Measurements from ENCODE around the gene PRDM13.
"Not testable (repeated sequence)": the region's sequence is repeated elsewhere in the genome, so short reads cannot be mapped to it uniquely, and the experiment has no call there.

PRDM13 gene

DNA sequence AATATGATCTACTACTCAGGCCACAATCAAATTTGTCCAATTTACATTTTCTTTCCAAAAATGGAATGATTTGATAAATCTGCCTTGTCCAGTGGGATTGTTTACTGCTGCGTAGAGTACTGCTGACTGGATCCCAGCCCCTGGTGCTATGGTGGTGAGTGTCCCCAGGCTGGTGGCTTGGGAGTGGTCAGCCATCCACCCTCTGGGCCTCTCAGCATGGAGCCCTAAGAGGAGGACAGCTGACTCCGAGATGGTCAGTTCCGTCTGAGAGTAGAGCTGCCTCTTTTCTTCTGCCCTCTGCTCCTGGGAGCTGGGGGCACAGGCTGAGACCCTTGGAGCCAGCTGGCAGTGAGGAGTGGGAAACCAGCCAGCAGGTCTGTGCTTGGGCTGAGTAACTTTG lies 22.7 kb downstream of the PRDM13 start:
- no peak for DNase-seq (ENCODE audit: low read depth)

DNA sequence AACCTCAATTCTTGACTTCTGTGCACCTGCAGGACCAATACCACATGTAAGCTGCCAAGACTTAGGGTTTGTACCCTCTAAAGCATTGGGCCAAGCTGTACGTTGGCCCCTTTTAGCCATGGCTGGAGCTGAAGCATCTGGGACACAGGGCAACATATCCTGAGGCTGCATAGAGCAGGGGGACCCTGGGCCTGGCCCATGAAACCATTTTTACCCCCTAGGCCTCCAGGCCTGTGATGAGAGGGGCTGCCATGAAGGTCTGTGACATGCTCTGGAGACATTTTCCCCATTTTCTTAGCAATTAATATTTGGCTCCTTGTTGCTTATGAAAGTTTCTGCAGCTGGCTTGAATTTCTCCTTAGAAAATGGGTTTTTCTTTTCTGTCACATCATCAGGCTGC lies 31.0 kb downstream of the PRDM13 start:
- DNase-seq (ENCODE audit: low read depth): no peak

DNA sequence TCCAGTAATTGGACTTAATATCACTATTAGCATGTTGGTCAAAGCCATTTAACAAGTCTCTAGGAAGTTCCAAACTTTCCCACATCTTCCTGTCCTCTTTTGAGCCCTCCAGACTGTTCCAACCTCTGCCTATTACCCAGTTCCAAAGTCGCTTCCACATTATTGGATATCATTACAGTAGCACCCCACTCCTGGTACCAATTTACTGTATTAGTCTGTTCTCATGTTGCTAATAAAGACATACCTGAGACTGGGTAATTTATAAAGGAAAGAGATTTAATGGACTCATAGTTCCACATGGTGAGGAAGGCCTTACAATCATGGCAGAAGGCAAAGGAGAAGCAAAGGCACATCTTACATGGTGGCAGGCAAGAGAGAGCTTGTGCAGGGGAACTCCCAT lies 31.7 kb downstream of the PRDM13 start:
- DNase-seq (ENCODE audit: low read depth): not testable (repeated sequence)

DNA sequence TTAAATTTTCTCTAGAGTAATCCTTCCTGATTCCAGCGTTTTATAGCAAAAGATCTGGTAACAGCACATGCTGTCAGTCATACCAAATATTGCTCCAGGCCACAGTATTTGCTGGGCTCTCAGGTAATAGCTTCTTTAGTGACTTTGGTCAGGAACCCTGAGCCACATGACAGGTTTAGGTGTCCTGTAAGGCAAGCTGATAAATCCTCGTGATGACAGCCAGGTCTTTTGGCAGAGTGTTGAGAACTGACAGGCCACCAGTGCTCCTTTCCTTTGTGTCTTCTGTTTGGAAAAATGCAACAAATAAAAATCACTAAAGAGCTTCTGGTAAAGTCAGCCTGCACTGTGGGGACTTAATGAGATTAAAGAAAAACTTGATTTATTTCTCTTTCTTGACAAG lies 34.6 kb downstream of the PRDM13 start:
- DNase-seq (ENCODE audit: low read depth): no peak

DNA sequence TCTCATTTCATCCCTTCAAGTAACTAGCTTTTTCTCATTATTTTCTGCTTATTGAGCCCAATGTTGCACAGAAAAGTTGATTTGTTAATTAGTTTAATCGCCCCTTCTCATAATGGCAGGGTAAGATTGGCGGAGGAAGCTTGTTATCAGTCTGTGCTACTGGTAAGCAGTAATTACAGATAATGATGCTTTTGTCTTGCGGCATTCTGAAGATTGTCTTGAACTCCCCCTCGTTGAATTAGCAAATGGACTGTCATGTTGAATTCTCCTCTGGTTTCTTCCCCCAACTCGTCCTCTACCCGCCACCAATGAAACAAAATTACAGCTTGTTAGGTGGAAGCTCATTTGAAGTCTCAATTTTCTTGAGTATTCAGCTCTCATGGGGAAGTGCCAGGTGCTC lies 39.4 kb downstream of the PRDM13 start:
- no peak for DNase-seq (ENCODE audit: low read depth)

DNA sequence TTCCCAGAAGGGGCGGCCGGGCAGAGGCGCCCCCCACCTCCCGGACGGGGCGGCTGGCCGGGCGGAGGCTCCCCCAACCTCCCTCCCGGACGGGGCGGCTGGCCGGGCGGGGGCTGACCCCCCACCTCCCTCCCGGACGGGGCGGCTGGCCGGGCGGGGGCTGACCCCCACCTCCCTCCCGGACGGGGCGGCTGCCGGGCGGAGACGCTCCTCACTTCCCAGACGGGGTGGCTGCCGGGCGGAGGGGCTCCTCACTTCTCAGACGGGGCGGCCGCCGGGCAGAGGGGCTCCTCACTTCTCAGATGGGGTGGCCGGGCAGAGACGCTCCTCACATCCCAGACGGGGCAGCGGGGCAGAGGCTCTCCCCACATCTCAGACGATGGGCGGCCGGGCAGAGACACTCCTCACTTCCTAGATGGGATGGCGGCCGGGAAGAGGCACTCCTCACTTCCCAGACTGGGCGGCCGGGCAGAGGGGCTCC lies 43.5 kb downstream of the PRDM13 start:
- not testable (repeated sequence) for DNase-seq (ENCODE audit: low read depth)

DNA sequence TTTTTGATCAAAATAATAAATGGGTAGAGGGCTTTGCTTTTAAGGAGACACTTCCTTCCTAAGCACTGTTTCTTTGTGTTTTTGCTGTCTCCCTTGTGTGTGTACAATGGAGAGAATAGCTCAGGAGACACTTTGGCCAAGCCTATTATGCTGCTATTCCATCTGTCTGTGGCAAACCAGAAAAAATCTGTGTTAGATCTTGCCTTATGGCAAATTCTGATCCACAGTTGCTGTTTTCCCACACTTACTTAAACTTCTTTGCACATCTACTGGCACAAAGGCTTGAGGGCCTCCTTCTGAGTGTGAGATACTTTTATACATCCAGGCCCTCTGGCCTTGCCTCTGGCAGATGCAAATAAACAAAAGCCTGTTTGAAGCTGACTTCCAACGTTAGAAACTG lies 53.6 kb downstream of the PRDM13 start:
- DNase-seq (ENCODE audit: low read depth): no peak

DNA sequence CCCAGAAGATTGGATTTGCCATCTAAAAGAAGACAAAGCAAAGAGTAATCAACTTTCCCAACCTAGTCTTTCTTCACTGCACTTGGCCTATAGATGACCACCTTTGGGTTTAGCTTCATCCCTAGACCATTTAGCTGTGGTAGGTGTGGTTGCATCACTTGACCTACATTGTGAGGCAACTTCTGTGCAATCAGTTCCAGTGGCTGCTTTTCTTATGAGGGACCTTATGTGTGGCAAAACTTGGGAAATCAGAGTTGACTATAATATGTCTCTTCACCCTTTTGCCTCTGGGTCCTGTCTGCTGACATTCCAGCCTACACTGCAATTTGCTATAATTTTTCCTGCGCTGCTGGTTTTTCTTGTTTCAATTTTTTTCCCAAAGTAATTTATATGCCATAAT lies 55.2 kb downstream of the PRDM13 start:
- DNase-seq (ENCODE audit: low read depth): no peak

DNA sequence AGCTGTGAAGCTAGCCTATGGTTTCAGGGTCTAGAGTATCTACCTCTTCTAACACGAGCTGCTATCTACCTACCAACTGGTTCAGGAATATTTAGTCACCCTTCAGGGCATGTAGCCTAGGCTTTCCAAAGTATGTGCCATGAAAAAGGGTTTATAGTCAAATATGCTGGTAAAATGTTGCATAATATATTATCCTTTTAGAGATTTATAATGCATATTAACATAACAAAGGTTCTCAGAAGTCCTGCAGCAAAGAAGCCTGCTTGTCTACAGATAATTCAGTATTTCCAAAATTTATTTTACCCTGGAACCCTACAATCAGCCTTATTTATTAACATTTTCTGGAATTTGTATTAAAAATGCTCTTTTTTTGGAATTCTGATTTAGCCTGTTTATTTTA lies 56.0 kb downstream of the PRDM13 start:
- DNase-seq (ENCODE audit: low read depth): no peak
